ENCODE data around the gene F2RL1.

- TF ChIP-seq POLR2A (IDR thresholded peaks at IDR 0.05) (no peak), POLR2AphosphoS5 (IDR thresholded peaks at IDR 0.05) (no peak), EP300 (IDR thresholded peaks at IDR 0.05) (no peak)
- TF ChIP-seq, protein P1, sequence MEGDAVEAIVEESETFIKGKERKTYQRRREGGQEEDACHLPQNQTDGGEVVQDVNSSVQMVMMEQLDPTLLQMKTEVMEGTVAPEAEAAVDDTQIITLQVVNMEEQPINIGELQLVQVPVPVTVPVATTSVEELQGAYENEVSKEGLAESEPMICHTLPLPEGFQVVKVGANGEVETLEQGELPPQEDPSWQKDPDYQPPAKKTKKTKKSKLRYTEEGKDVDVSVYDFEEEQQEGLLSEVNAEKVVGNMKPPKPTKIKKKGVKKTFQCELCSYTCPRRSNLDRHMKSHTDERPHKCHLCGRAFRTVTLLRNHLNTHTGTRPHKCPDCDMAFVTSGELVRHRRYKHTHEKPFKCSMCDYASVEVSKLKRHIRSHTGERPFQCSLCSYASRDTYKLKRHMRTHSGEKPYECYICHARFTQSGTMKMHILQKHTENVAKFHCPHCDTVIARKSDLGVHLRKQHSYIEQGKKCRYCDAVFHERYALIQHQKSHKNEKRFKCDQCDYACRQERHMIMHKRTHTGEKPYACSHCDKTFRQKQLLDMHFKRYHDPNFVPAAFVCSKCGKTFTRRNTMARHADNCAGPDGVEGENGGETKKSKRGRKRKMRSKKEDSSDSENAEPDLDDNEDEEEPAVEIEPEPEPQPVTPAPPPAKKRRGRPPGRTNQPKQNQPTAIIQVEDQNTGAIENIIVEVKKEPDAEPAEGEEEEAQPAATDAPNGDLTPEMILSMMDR (IDR thresholded peaks at IDR 0.05) = no peak
Measured at GRCh38 chr5:76841361-76841760, 22.5 kb downstream of the F2RL1 start.
